NCI-H345 treated with DMSO at 0.1 percent for 48 hours (cell line): ENCODE data around the gene MOGAT3.
"Not testable (repeated sequence)": the region's sequence is repeated elsewhere in the genome, so short reads cannot be mapped to it uniquely, and the experiment has no call there.

Source experiments
- DNase-seq: peaks from one replicate; lab custom pipeline; 2025; ENCODE audit not compliant: unreplicated experiment; lab: John Stamatoyannopoulos, UW

The MOGAT3 gene

DNA sequence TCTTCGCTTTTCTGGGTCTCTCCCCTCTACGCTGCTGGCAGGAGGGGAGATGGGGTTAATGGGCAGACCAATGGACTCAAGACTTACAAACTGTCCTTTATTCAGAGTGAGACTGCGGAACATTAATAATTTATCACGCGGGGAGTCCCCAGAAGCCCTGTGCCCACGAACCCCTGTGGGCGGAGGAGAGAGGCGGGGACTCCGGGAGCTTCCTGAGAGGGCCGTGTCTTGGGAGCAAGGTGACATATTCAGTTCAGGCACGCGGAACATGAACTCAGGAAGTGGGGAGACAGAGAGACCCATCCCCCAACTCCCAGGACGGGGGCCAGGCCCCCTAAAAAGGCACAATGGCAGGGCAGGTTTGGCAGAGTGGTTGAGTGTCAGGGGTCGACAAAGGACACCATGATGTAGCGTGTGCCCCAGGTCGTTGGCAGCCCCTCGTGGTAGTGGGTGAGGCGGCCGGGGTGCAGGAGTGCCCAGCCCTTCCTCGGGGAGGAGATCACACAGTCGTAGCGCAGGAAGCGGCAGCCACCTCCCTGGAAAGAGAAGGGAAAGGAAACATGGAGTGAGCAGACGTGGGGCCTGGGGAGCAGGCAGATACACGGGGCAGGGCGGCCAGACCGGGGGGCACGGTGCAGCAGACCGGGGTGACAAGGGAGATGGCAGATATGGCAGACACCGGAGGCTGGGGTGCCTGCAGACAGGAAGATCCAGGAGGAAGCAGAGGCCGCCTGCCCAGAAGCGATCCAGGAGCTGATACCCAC is 5.2 kb upstream of the MOGAT3 start:
- DNase-seq = no peak

DNA sequence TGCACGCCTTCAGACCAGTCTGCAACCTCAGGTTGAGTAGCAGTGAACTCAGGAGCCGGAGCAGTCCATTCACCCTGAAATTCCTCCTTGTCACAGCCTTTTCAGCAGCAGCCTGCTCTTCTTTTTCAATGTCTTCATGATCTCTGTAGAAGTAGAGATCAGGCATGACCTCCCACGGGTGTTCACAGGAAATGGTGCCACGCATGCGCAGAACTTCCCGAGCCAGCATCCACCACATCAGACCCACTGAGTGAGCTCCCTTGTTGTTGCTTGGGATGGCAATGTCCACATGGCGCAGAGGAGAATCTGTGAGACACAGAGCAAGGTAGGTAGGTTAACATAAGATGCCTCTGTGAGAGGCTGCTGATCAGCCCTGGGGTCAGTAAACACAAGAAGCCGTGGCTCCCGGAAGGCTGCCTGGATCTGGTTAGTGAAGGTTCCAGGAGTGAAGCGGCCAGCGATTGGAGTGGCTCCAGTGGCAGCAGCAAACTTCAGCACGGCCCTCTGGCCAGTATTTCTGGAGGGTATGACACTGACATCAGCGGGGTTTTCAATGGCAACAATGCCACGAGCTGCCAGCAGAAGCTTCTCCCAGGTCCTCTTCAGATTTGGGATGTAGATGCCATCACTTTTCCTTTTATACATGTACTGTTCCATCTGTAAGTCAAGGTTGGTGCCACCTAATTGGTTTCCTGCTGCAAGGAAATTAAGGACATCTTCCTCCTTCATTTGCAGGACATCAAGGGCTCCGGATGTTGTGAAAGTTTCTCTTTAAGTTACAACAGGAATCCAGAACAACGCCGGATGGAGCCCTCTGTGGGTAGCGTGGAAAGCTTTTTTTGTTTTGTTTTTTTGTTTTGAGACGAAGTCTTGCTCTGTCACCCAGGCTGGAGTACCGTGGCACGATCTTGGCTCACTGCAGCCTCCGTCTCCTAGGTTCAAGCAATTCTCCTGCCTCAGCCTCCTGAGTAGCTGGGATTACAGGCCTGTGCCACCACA is 3.2 kb upstream of the MOGAT3 start:
- not testable (repeated sequence) for DNase-seq

DNA sequence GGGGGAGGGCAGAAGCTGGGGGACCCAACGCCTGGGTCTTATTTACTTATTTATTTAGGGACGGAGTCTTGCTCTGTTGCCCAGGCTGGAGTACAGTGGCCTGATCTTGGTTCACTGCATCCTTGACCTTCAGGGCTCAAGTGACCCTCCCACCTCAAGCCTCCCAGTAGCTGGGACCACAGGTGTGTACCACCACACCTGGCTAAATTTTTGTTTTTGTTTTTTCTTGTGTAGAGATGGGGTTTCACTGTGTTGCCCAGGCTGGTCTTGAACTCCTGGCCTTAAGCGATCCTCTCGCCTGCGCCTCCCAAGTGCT is 1.7 kb upstream of the MOGAT3 start:
- DNase-seq = no peak

DNA sequence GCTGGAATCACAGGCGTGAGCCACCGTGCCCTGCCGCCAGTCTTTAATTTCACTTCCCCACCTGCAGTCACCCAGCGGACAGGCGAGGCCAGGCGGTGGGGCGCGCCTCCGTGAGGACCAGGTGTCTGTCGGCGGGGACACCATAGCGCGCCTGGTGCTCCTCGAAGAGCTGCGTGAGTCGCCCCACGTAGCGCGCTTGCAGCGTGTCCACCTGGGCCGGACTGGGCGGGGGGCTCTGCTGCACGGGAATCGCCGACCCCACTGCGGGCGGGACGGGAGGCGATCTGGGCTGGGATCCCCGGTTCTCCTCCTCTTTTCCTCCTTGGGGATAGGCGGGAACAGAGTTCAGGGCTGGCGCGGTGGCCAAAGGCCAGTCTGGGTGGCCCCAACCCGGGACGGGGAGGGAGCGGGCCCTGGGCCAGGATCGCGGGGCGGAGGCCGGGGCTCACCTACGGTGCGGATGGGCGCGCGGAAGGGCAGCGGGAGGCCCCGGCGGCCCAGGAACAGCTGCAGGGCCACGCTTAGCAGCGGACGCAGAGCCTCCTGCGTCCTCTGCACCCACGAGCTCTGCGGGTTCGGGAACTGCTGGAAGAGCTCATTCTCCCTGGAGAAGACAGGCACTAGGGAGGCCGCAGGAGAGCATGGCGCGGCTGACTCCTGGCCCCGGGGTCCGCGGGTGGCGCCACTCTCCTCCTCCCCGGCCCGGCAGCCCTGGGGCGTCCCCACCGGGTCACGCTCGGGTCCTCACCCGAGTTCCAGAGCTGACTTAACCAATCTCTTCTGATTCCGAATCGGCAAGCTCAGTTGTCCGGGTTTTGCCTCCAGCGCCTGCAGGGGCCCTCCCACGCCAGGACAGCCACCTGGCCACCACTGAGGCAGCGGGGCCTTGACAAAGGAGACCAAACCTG is 1.1 kb upstream of the MOGAT3 start:
- DNase-seq = no peak

DNA sequence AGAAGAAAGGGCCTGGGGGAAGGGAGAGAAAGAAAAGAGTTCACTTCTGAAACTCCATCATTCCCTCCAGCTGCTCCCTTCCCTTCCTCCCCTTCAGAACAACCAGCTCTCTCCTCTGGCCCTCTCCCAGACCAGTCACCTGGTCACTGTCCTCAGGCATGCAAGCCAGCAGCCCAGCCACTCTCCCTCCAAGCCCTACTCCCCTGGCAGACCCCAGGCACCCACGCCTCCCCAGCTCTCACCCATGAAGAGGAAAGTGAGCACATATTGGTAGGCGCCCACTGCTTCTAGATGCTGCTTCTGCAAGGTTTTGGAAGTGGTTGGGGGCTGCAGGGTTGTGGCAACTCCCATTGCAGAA is 353 bp downstream of the MOGAT3 start:
- DNase-seq = no peak

DNA sequence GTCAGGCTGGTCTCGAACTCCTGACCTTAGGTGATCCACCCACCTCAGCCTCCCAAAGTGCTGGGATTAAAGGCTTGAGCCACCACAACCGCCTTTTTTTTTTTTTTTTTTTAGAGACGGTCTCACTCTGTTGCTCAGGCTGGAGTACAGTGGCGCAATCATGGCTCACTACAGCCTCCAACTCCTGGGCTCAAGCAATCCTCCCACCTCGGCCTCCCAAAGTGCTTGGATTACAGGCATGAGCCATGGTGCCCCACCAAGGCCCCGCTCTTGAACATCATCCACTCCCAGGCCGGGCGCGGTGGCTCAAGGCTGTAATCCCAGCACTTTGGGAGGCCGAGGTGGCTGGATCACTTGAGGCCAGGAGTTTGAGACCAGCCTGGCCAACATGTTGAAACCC is 1.3 kb downstream of the MOGAT3 start:
- not testable (repeated sequence) for DNase-seq

DNA sequence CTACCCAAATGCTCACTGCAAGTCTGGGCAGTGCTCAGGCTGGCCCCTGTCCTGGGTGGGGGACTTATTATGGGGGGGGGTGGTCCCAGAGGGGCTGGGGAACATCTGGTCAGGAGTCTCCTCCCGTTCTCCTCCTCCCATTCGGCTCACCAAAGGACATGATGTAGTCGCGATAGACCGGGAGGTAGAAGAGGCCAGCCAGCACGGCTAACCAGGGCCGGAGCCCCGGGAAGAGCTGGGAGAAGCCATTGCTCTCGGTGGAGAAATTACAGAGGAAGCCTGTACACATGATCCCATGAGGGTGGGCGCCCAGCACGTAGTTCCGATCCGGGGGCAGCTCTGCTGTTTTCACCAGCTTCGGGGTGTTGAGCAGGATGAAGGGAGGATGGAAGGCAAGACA is 2.4 kb downstream of the MOGAT3 start:
- DNase-seq = no peak

DNA sequence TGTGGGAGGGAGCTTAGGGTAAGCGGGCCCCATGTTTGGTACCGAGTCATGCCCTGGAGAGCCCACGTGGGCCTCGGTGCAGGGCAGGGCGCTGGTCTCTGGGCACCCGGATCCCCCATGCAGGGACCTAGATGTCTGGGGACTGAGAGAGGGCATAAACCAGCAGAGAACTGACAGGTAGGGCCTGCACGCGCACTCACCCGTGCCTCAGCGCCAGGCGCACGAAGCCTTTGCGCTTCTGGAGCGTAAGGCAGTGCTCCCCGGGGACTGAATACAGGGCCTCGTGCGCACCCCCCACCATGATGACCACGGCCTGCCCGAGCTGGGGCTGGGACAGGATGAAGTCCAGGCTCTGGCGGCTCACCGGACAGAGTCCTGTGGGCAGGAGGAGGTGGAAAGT is 2.8 kb downstream of the MOGAT3 start:
- no peak for DNase-seq

DNA sequence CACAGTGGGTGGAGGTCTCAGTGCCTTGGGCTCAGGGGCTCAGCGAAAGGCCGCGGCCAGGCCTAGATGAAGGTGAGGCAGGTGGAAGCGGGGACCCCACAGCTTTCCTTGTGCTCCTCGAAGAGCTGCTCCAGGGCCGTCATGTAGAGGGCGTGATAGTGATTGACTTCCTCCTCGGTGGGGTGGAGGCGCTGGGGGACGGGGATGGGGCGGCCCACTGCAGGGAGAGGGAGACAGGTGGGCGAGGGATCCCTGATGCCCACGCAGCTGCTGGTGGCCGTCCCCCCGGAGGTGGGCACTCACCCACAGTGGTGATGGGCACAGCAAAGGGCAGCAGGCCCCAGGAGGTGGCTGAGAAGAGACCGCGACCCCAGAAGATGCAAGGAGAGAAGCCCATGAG is 5.0 kb downstream of the MOGAT3 start:
- DNase-seq = no peak

DNA sequence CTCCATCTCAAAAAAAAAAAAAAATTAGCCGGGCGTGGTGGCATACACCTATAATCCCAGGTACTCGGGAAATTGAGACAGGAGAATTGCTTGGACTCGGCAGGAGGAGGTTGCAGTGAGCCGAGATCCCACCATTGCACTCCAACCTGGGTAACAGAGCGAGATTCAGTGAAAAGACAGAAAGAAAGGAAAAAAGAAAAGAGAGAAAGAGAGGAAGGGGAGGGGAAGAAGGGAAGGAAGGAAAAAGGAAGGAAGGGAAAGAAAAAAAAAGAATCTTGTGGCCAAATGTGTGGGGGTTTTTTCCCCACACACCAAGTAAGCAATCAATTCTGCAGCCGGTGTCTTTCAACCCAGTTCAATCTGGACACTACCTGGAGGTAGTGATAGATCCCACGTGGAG is 11.7 kb downstream of the MOGAT3 start:
- no peak for DNase-seq

DNA sequence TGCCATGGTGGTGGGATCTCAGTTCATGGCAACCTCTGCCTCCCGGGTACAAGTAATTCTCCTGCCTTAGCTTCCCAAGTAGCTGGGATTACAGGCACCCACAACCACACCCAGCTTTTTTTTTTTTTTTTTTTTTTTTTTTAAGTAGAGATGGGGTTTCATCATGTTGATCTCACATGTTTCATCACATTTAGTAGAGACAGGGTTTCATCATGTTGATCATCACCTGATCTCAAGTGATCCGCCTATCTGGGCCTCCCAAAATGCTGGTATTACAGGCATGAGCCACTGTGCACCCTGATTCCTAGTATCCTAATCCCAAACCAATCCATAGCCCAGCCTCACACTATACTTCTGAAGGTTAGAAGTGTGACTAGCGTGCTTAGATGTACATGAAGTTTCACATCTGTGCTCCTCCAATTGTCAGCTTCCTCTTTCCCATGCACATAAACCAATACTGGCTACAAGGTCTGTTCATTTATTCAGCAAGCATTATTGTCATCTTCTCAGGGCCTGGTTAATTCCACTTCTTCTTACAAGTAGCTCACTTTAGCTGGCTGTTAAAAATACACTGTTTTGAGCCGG is 13.9 kb downstream of the MOGAT3 start:
- no peak for DNase-seq

DNA sequence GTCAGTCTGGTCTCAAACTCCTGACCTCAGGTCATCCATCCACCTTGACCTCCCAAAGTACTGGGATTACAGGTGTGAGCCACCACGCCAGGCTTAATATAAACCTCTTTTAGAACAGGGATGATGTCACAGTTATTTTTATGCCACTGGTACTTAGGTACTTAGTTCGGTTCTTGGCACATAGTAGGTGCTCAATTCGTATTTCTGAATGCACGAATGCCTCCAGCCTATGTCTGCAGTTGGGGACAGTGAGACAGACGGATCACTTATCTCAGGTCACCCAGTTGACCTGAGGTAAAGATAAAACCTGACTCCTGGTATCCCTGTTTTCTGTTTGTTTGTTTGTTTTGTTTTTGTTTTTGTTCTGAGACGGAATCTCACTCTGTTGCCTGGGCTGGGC is 14.6 kb downstream of the MOGAT3 start:
- no peak for DNase-seq

DNA sequence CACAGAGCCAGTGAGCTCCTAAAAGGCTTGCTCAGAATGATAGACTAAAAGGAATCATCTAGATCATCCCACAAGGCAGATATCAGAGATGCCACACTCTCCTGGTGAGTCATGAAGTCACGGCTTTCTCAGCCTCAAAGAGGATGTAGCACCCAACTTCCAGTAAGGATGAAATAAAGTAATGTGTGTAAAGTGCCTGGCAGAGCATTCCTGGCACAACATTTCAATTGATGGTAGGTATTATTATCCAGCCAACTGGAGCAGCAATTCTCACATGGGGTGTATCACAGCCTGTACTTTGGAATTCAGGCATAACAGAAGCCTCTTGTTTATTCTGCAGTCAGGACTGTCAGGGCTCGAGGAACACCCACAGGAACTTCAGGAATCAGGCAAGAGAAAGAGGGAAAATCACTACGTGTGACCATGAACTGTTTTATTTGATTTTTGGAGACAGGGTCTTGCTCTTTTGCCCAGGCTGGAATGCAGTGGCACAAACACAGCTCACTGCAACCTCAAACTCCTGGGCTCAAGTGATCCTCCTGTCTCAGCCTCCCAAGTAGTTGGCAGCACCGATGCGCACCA is 15.5 kb downstream of the MOGAT3 start:
- no peak for DNase-seq

DNA sequence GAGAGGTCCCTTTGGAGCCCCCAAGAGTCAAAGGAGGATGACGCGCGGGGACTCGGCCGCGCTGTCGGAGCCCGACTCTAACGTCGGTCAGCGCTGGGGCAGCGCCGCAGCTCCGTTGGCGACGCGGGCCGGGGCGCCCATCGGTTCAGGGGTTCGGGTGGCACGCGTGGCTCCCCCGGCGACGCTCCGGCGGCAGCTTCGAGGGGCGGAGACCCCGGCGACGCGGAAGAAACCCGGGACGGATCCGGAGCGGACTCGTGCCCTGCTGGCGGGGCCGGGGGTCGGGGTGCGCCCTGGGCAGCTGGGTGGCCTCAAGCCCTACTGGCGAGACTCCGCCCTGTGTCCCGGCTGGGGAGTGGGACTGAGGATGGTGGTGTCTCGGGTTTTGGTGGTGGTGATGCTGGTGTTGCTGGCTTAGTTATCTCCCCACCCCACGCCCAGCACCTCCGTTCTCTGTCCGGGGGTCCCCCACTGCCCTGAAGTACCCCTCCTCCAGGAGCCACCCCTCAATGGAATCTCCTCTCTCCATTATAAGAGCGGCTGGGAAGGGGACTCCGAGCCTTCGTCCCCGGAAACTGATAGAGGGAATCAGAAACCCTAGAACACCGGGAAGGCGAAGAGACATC is 20.6 kb downstream of the MOGAT3 start, which contains the start of gene NAT16:
Gene NAT16 (minus strand): TSS at position 164 of the 626 bp plus-strand sequence. CDS start 5,486 bp downstream, outside the sequence.
- DNase-seq = no peak

DNA sequence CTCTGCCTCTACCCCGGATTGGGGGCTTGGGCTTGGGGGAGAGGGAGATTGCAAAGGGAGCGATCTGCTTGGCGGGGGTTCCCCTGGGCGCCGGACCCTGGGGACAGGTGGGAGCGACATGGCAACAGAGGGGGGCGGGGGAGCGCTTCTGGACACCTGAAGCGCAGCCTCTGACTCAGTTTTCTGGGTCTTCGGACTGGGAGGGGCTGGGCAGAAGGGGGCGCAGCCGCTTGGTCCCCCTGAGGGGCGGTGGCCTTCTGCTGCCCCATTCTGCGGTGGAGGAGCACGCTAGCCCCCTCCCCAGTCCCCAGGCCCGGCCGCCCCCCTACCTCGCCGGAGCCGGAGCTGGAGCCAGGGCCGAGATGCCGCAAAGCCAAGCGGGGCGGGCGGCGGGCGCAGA is 21.1 kb downstream of the MOGAT3 start:
- DNase-seq = no peak

DNA sequence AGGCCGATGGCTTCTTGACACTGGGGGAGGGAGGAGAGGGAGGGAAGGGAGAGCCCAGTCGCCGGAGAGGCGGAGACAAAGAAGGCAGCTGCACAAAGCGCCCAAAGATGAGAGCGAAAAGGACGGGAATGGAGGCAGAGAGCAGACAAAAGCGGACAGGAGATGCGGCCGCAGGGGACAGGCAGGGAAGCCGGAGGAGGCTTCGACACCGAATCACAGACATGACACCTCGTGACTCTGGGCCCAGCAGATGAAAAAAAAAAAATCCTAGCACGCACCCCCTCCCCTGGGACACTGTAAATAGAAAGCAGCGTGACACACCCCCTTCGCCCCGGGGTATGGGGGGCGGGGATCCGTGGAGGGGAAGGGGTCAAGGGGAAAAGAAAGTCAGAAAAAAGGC is 21.7 kb downstream of the MOGAT3 start:
- no peak for DNase-seq

DNA sequence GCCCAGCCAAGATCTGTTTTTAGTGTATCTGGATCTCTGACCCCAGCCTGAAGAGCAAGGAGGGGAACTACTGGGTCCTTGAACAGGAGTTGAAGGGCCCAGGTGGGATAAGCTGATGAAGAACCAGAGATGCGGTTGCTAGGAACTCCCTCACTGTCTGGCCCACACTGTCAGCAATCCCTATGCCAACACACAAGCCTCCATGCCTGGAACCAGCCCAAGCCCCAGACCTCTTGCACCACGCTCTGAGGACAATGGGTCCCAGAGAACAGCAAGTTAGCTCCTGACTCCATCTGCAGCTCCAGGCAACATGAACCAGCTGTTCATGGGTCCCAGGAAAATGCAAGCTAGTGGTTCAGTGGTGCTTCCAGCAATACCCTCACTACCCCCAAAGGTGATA is 23.2 kb downstream of the MOGAT3 start:
- no peak for DNase-seq

DNA sequence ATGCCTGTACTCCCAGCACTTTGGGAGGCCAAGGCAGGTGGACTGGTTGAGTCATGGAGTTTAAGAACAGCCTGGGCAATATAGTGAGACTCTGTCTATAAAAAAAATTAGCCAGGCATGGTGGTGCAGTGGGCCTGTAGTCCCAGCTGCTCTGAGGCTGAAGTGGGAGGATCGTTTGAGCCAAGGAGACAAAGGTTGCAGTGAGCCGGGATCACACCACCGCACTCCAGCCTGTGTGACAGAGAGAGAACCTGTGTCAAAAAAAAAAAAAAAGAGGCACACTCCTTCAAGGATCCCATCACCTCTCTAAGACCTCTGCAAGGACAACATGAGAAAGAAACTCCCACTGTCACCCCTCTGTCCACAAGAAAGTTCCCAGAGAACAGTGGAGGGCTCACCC is 25.2 kb downstream of the MOGAT3 start:
- DNase-seq = no peak

DNA sequence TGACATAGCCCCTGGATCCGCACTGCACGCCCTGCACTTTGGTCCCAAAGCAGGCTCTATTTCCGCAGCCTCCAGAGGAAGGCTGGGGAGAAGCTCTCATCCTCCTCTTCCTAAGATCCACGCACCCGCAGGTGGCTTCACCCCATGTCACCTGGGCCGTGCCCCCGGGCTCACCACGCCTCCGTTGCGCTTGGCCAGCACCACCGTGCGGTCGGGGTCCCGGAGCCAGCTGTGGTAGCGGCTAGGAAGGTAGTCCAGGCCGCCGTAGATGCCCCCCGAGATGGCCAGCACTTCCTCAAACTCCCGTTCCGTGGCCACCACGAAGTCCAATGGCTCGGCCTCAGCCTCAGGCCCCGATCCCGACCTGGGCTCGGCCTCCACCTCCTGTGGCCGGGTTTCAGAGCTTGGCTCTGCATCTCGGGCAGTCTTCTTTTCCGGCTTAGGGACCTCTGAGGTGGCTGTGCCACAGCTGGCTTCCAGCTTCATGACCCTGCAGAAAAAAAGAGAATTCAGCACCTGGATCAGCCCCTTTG is 26.4 kb downstream of the MOGAT3 start:
- no peak for DNase-seq

DNA sequence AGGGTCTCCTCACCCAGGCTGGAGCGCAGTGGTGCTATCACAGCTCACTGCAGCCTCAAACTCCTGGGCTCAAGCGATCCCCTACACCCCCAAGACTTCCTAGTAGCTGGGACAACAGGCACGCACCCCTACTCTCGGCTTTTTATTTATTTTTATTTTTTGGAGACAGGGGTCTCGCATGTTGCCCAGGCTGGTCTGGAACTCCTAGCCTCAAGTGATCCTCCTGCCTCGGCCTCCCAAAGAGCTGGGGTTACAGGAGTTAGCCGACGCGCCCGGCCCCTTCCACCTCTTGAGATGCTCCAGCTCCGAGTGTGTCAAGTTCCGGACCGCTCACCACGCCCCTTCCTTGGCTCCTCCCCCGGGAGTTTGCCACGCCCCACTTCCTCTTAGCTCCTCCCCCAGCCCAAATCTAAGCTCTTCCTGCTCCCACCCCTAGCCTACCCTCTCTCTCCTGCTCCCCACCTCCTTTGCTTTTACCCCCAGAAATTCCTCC is 27.0 kb downstream of the MOGAT3 start:
- DNase-seq = no peak
